ENCODE measurements around the gene FAM13A.

The FAM13A gene

DNA sequence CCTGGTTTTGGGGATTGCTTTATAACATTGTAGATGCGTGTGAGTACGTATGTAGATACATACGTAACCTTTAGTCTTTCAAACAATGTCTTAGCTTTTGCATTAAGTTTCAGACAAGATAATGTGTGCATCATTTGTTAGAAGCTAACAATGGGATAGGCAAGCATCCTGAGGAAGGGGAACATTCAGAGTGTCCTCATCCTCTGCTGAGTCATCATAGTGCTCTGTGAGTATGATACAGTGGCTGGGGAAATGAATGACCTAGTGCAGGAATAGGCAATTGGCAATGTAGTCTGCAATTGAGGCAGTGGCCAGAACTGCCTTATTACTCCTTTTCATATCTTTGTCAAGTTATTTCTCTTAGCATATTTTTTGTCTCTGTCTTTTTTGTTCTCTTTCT, 366.6 kb downstream of the FAM13A start:
- no peaks in the 10 kb centered on the region for H3K4me1 ChIP-seq
- H4K20me1 ChIP-seq = no peaks in the 10 kb centered on the region
- H3K4me2 ChIP-seq = no peak overlapping the region
- no peaks in the 10 kb centered on the region for H3K27me3 ChIP-seq
- H3K4me3 ChIP-seq = no peak overlapping the region
- no peak overlapping the region for H3K9ac ChIP-seq
- H3K9me3 ChIP-seq = no peaks in the 10 kb centered on the region
- no peak overlapping the region for H3K27ac ChIP-seq
- peaks cover 26% of the 10 kb centered on the region for H3K36me3 ChIP-seq
- TF ChIP-seq Cebpa-rat (IDR thresholded peaks at IDR 0.05) = no peak

GRCh38 chr4:88681209-88681608, 375.8 kb downstream of the FAM13A start:
- H3K36me3 ChIP-seq = peaks cover 58% of the 10 kb centered on the region
- no peaks in the 10 kb centered on the region for H4K20me1 ChIP-seq
- TF ChIP-seq Cebpa-rat (IDR thresholded peaks at IDR 0.05) = no peak
- H3K4me2 ChIP-seq = no peak overlapping the region
- H3K9me3 ChIP-seq = peaks cover 15% of the 10 kb centered on the region; the same call in 1 of the 2 replicates
- H3K4me1 ChIP-seq = no peaks in the 10 kb centered on the region
- H3K9ac ChIP-seq = no peak overlapping the region
- no peaks in the 10 kb centered on the region for H3K27me3 ChIP-seq
- H3K27ac ChIP-seq = no peak overlapping the region
- no peak overlapping the region for H3K4me3 ChIP-seq

Data from BLaER1 (cell line).